ENCODE measurements around the gene STPG2. TPM values are rescaled to one million over a fixed set of nuclear protein-coding genes. Genes with fewer than 3 reads are reported as not detected.

Gene STPG2
- total and polyA plus RNA-seq, 7 donors: 0.06 to 0.71 (median 0.33) TPM; not detected in 4

DNA sequence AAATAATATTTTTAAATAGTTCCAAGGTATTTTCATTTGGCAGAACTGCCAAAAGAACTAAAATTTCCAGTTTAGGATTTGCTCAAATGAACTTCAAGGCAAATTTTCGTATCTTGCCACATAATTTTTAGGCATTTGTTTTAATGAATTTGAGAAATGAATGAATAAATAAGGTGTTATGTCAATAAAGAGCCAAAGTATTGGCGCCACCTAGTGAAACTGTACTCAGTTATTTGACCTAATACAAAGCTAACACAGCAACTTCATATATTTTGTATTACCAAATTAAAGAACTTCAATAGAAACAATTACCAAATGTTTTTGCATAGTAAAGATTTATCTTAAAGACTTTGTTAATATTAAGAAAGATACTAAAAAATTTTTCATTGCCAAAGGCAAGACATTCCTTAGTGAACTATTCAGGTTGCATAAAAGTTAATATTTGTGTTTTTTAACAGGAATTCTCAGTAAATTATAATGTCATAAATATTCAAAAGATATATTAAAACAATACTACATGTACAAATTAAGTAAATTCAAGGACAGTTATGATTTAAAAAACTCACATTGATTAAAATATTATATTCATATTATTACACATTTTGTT is 50.3 kb downstream of the STPG2 start:
- no peak for DNase-seq

DNA sequence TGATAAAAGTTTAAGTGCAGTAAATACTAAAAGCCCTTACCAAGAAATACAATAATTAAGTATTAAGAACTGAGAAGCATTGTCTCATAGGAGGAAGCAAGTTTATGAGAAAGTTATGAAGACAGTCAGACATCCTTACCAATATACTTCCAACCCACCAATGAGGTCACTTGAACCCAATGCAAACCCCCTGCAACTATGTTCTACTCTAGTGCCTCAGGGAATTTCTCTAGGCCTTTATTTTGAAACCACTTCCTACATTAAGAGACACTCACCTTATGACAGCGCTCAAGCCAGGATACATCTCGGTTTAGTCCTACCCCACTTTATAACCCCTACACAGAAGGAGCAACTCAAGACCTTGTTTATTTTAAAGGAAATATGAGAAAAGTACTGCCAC is 61.3 kb downstream of the STPG2 start:
- TF ChIP-seq POLR2A (IDR thresholded peaks at IDR 0.05): no peak
- TF ChIP-seq EP300 (IDR thresholded peaks at IDR 0.05): no peak
- no peak for TF ChIP-seq POLR2AphosphoS5 (IDR thresholded peaks at IDR 0.05)
- TF ChIP-seq, protein P1, sequence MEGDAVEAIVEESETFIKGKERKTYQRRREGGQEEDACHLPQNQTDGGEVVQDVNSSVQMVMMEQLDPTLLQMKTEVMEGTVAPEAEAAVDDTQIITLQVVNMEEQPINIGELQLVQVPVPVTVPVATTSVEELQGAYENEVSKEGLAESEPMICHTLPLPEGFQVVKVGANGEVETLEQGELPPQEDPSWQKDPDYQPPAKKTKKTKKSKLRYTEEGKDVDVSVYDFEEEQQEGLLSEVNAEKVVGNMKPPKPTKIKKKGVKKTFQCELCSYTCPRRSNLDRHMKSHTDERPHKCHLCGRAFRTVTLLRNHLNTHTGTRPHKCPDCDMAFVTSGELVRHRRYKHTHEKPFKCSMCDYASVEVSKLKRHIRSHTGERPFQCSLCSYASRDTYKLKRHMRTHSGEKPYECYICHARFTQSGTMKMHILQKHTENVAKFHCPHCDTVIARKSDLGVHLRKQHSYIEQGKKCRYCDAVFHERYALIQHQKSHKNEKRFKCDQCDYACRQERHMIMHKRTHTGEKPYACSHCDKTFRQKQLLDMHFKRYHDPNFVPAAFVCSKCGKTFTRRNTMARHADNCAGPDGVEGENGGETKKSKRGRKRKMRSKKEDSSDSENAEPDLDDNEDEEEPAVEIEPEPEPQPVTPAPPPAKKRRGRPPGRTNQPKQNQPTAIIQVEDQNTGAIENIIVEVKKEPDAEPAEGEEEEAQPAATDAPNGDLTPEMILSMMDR (IDR thresholded peaks at IDR 0.05): no peak
- H3K27me3 ChIP-seq: no peaks in the 10 kb centered on the region
- no peaks in the 10 kb centered on the region for H3K4me1 ChIP-seq
- DNase-seq: no peak
- 87 to 93% methylated on average over 2 of the region's 2 CpGs for WGBS, 2 donors
- intact Hi-C loops (cut with DNase I): no loop called here
- no peaks in the 10 kb centered on the region for H3K36me3 ChIP-seq
- no peak overlapping the region for H3K27ac ChIP-seq
- no peaks in the 10 kb centered on the region for H3K9me3 ChIP-seq
- no peak overlapping the region for H3K4me3 ChIP-seq

More for the DNA sequence above, 50.3 kb downstream of the STPG2 start:
- Histone ChIP-seq H3K36me3 (no peaks in the 10 kb centered on the region), H3K27me3 (no peaks in the 10 kb centered on the region), H3K4me1 (no peaks in the 10 kb centered on the region), H3K4me3 (no peak overlapping the region), H3K9me3 (no peaks in the 10 kb centered on the region), H3K27ac (no peak overlapping the region)
- no peak for TF ChIP-seq POLR2A (IDR thresholded peaks at IDR 0.05)
- TF ChIP-seq, protein P1 (IDR thresholded peaks at IDR 0.05): no peak
- TF ChIP-seq EP300 (IDR thresholded peaks at IDR 0.05): no peak
- TF ChIP-seq POLR2AphosphoS5 (IDR thresholded peaks at IDR 0.05): no peak
- intact Hi-C loops (cut with DNase I): no loop called here
- 29 to 55% methylated on average over 2 of the region's 2 CpGs for WGBS, 2 donors

DNA sequence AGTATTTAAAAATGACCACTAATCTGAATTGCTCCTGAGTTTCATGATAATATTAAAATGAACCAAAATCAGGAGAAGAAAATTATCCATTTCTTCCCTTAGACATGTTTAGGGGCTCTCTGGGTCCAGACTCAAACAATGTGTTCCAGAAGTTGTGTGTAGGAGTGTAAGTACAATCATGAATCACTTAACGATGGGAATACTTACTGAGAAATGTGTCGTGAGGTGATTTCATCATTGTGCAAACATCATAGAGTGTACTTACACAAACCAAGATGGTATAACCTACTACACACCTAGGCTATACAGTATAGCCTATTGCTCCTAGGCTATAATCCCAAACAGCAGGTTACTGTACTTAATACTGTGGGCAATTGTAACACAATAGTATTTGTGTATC is 74.8 kb downstream of the STPG2 start:
- Histone ChIP-seq H3K9me3 (no peaks in the 10 kb centered on the region), H3K4me3 (no peak overlapping the region), H3K27ac (no peak overlapping the region), H3K27me3 (no peaks in the 10 kb centered on the region), H3K4me1 (no peaks in the 10 kb centered on the region), H3K36me3 (no peaks in the 10 kb centered on the region)
- intact Hi-C loops (cut with DNase I): no loop called here
- 26 to 70% methylated on average over 2 of the region's 2 CpGs for WGBS, 2 donors
- no peak for TF ChIP-seq EP300 (IDR thresholded peaks at IDR 0.05)
- TF ChIP-seq, protein P1 (IDR thresholded peaks at IDR 0.05): no peak
- no peak for TF ChIP-seq POLR2AphosphoS5 (IDR thresholded peaks at IDR 0.05)
- DNase-seq: no peak

DNA sequence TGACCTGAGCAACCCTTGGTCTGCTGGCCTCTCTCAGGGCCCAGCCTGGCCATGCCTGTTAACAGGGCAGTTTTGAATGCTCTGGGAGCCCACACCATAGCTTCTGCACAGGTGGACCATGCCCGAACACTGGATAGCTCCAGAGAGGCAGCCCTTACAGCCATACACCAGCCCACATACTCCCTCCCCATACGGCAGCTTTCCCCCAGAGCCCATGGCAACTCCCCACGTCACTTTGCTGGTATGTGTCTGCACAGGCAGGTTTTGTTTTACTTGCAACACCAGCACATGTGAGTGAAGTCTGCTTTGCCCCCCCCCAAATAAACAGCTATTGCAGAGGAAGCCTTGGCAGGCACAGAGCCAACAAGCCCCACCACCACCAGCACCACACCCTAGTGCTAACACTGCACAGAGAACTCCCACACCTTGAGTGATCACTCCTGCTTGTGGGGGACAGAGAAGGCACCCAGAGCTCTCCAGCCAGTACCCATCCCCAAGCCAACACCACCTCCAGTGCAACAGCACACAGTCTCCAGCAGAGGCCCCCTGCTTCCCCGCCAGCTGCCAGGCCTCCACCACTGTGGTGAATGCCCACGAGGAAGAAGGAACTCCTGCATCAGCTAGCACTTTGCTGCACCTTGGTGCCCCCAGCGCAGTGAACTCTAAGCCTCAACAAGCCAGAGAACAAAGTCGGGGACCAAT is 87.3 kb downstream of the STPG2 start:
- no peaks in the 10 kb centered on the region for H3K27me3 ChIP-seq
- intact Hi-C loops (cut with DNase I): no loop called here
- H3K9me3 ChIP-seq: peaks cover 0 to 4% (median 0%) of the 10 kb centered on the region in 4 donors
- TF ChIP-seq POLR2A (IDR thresholded peaks at IDR 0.05): no peak
- TF ChIP-seq, protein P1 (IDR thresholded peaks at IDR 0.05): no peak
- no peak for TF ChIP-seq EP300 (IDR thresholded peaks at IDR 0.05)
- TF ChIP-seq POLR2AphosphoS5 (IDR thresholded peaks at IDR 0.05): no peak
- no peak overlapping the region for H3K27ac ChIP-seq
- no peak overlapping the region for H3K4me3 ChIP-seq
- DNase-seq: no peak
- H3K4me1 ChIP-seq: no peaks in the 10 kb centered on the region
- no peaks in the 10 kb centered on the region for H3K36me3 ChIP-seq
- WGBS, 2 donors: 87 to 89% methylated on average over 7 of the region's 7 CpGs
